HG03354 (cell line): Measurements from ENCODE around the gene DCBLD1.

Experiments used
- ATAC-seq: cut with Tn5 transposase; IDR thresholded peaks from one replicate; pipeline ENCODE4 v1.9.1; 2021; ENCODE audit warnings: mild to moderate bottlenecking; ENCODE audit not compliant: unreplicated experiment, poor library complexity, severe bottlenecking

The DCBLD1 gene

GRCh38 chr6:117550078-117550600 lies 67.7 kb downstream of the DCBLD1 start:
- no peak for ATAC-seq

GRCh38 chr6:117550618-117551242 lies 68.3 kb downstream of the DCBLD1 start:
- ATAC-seq = no peak

DNA sequence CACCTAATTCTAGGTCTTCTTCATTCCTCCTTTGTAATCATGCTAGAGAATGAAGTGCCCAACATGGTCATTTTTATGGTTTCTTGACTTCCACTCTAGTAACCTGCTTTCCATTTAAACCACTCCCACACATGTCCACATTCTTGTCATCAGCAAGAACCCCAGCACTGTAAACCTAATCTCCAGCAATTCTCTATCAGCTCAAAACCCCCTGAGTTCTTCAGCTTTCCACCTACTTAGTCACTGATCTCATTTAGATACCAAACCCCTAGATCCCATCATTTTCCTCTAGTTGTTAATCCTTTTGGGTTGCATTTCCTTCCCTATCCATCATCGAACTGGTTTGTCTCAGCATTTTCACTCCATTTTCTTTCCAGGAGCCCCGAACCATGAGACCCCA lies 70.1 kb downstream of the DCBLD1 start:
- ATAC-seq = no peak

DNA sequence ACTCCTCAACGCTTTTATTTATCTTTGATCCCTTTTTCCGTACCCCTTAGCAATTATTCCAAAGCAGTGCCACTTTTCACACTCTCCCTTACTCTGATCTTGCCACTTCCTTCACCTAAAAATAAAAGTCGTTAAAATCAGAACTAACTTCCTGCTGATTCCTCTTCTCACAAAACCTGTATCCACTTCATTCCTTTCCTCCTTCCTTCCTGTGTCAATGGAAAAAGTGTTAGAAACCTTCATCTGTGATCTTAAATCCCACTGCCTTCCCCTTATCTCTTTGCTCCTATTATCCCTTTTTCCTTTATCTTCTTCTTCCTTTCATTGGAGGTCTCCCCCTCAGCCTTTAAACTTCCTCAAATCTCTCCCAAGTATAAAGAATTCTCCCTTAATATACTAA lies 70.7 kb downstream of the DCBLD1 start:
- no peak for ATAC-seq

- ATAC-seq = no peak
These were observed 72.9 kb downstream of the DCBLD1 start for GRCh38 chr6:117555262-117555849.

DNA sequence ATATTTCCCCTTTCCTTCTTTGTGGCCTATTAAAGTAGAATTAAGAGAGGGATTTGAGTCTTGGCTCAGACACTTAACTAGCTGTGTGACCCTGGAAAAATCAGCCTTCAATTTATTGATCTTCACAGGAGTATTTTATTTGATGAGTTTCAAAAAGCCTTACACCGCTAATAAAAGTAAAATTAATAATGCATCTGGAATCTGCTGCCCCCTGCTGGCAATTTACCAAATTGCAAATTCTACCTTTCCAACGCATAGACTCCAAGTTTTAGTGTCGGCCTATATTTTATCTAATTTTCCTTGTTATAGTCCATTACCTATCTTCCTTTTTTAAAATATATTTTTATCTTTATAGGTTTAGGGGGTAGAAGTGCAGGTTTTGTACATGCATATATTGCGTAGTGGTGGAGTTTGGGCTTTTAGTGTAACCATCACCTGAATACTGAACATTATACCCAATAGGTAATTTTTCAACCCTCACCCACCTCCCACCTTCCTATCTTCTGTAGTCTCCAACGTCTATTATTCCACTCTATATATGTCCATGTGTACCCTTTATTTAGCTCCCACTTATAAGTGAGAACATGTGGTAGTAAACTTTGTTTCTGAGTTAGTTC lies 73.5 kb downstream of the DCBLD1 start:
- peak; percentile 46 for ATAC-seq

GRCh38 chr6:117557951-117558350 lies 75.5 kb downstream of the DCBLD1 start:
- ATAC-seq = no peak

DNA sequence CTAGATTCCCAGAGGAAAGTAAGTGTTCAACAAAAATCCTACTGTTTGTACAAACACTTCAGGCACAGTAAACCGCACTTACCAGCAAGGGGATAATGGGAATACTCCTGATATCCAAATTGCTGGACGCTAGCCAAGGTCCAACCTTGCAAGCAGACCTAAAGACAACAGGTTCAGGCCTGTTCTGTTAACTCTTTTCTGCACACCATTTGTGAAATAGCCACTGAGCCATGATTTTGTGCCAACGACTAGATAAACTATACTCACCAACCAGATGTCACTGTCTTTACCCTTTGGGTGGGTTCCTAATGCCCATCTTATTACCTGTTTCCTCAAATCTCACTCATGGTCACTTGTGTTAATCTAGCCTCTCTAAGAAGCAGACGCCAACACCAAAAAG lies 76.3 kb downstream of the DCBLD1 start:
- ATAC-seq = no peak

GRCh38 chr6:117559299-117559698 lies 76.8 kb downstream of the DCBLD1 start:
- no peak for ATAC-seq

DNA sequence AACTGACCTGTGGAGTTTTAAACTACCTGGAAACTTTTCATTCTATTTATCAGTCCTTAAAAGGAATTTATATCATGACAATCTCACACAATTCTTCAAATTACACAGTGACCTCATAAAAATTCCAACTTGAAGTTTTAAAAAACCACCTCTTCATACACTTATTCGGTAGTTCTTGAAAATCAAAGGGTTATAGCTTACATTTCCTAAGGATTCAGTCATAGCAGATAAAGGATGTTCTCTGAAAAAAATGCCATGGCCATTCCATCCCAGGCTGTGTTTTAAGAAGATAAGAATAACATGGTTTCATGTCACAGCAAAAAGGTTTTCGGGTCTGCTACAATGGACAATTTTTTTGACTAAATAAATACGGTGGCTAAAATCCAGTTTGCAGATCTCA lies 78.7 kb downstream of the DCBLD1 start:
- ATAC-seq = no peak

DNA sequence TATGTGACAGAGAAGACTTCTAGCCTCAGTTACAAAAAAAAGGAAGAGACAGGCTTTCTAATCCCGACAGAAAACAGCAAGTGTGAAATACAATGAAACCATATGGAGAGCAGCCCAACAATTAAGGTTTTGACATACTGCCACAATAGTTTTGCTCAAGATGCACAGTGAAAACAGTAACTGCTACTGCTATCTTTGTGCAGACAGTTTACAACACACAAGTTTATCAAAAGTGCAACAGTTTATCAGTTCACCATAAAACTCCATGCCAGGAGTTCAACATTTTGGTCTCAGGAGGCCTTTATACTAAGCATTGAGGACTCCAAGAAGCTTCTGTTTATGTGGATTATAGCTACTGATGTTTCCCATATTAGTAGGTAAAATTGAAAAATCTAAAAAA lies 82.2 kb downstream of the DCBLD1 start:
- ATAC-seq = no peak

- ATAC-seq = no peak
These were observed 85.8 kb downstream of the DCBLD1 start for GRCh38 chr6:117568247-117568646.

DNA sequence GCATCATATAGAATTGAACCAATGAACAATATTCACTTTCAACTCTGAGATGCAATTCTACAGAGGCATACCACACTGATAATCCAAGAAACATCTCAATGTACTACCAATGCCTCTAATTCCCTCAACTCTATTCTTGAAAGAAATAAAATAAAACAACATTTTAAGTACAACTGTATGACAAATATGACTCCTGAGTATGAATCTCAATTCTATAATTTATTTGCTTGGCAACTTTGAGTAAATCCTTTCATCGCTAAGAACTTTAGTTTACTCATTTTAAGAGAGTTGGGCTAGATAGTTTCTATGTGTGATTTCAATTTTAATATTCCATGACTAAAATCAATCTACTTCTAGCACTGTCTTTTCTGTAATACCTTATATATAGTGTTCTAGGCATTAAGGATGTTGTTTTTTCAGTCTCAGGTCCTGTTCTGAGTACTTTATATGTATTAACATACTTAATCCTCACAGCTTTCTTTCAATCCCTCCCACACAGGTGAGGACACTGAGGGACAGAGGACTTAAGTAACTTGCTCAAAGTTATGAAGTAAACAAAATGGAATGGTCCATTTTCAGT lies 86.4 kb downstream of the DCBLD1 start:
- ATAC-seq = no peak

- ATAC-seq = no peak
These were observed 90.7 kb downstream of the DCBLD1 start for GRCh38 chr6:117573006-117573680.

GRCh38 chr6:117574198-117574597 lies 91.7 kb downstream of the DCBLD1 start:
- no peak for ATAC-seq

- ATAC-seq = no peak
These were observed 103.2 kb downstream of the DCBLD1 start for GRCh38 chr6:117585647-117586046.

DNA sequence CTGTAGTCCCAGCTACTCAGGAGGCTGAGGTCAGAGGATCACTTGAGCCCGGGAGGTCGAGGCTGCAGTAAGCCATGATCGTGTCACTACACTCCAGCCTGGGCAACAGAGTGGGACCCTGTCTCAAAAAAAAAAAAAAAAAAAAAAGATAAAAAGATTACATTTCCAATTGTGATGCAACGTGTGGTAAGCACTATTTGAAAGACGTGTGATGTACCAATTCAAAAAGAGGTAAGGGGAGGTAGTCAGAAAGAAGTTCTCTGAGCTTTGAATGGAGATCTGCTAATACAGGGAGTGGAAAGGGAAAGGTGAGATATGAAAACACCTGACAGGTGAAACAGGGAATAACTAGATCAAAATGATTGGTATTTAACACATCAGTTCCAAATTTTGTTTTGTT lies 108.0 kb downstream of the DCBLD1 start:
- no peak for ATAC-seq

DNA sequence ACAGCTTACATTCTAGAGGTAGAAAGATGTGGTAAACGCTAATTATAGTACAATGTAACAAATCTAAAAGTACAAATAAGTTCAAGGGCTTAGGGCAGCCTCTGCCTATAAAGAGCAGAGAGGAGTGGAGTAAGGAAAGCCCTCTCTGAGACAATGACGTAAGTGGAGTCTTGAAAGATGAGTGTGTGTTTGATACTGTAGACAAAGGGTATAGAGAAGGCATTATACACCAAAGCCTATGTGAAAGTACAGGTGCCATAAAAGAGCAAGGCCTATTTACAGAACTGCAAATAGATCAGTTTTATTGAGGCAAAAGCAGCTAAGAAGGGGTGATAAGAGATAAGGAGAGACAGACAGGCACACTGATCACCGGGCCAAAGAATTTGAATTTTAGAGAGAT lies 108.9 kb downstream of the DCBLD1 start:
- ATAC-seq = no peak

- ATAC-seq = no peak
These were observed 110.7 kb downstream of the DCBLD1 start for GRCh38 chr6:117592983-117593759.
